Vagina (tissue), 2 donors: ENCODE results near the gene GLB1L3.

Experiments
- CTCF ChIP-seq, 3 experiments: fragments of 450-650 bp in 2 of 3; fragments of 200-600 bp in 1 of 3; sonication (generic) in 1 of 3; IDR thresholded peaks; one replicate each; pipeline ENCODE4 v1.5.1; 2017 to 2019; ENCODE audit warnings: antibody characterized with exemption in 3 of 3, mild to moderate bottlenecking in 2 of 3, moderate library complexity in 2 of 3
- POLR2A ChIP-seq, 2 donors: fragments of 450-650 bp; IDR thresholded peaks; one replicate each; pipeline ENCODE4 v1.6.1; 2017; ENCODE audit warnings: antibody characterized with exemption in 2 of 2, mild to moderate bottlenecking in 2 of 2, moderate library complexity in 2 of 2
- POLR2AphosphoS5 ChIP-seq, 2 donors: sonication (generic); formaldehyde crosslinking; IDR thresholded peaks; one replicate each; pipeline ENCODE4 v1.9.0; 2017; ENCODE audit warnings: antibody characterized with exemption in 2 of 2, mild to moderate bottlenecking in 2 of 2, low read depth in 1 of 2; ENCODE audit not compliant: insufficient read depth in 1 of 2

DNA sequence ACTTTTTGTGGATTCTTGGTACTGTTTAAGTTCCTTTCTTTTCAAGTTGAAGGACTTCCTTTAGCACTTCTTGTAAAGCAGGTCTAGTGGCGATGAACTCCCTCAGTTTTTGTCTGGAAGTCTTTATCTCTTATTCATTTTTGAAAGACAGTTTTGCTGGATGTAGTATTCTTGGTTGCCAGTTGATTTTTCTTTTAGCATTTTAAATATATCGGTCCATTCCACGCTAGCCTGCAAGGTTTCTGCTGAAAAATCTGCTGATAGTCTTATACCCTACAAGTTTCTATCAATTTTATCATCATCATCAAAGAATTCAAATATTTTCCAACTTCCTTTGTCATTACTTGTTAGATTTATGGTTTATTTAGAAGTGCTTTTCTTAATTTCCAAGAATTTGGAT, 40.9 kb downstream of the GLB1L3 start:
- TF ChIP-seq CTCF (IDR thresholded peaks at IDR 0.05) (no peak), POLR2A (IDR thresholded peaks at IDR 0.05) (no peak), POLR2AphosphoS5 (IDR thresholded peaks at IDR 0.05; ENCODE audit: insufficient read depth in 1 of 2, low read depth in 1 of 2) (no peak)
